Measurements from ENCODE around the gene MYH16.
"Not testable (repeated sequence)": the region's sequence is repeated elsewhere in the genome, so short reads cannot be mapped to it uniquely, and the experiment has no call there.

Gene MYH16

DNA sequence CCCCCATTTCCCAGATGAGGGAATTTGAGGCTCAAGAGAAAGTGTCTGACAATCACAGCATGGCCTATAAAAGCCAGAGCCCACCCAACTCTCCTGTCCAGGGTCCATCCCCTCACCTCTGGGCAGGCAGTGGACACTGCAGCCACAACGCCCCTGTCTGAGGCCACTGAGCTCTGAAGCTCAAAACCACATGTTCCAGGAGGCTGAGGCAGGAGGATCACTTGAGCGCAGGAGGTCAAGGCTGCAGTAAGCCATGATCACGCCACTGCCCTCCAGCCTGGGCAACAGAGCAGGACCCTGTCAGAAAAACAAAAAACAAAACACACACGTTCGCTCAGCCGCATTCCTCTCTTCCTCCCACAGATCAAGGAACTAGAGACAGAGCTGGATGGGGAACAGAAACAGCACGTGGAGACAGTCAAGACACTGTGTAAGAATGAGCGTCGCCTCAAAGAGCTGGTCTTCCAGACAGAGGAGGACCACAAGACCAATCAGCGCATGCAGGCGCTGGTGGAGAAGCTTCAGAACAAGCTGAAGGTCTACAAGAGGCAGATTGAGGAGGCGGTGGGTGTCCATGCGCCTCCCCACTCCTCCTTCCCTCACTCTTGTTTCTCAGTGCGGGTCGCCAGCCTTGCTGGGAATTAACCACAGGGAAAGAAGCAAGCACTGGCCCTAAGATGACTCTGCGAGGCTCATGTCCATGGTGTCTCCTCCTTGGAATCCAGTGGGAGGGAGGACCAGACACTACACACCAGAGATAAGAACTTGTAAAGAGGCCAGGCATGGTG is 33.0 kb downstream of the MYH16 start:
- peak; percentile 42 for DNase-seq (ENCODE audit: low spot score)

DNA sequence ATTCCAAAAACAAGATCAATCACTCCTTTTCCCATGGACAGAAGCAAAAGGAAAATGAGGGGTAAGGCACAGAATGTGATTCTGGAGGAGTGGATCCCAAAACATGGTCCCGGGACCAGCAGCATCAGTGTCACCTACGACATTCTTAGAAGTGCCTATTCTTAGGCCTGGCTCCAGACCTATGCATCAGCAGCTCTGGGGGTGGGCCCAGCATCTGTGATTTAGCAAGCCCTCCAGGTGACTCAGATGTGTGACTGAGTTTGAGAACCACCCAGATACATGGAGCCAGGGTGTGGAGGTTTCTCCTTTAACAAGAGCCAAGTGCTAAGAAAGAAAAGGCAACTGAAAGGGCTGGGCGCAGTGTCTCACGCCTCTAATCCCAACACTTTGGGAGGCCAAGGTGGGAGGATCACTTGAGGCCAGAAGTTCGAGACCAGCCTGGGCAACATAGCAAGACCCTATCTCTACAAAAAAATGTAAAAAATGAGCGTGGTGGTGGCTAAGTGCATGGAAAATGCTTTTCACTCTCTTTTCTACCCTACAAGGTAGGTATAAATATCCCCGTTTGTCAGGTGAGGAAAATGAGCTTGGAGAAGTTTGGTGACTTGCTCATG is 35.9 kb downstream of the MYH16 start:
- no peak for DNase-seq (ENCODE audit: low spot score)

DNA sequence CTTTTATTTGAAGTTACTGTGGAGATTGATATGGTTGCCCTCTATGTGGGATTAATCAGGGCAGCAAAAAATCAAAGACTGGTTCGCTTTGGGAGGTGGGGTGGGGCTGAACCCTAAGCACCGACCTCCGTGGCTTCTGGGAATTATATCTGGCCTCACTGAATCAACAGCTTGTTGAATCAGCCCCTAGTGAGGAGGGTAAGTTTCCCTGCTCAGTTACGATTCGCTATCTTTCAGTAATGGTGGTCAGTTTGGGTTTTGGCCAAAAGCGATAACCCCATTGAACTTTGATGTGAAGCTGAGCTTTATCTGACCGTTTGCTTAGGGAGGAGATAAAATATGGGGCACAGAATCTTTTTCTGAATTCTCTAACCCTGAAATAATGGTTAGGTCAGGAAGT is 36.5 kb downstream of the MYH16 start:
- no peak for DNase-seq (ENCODE audit: low spot score)

DNA sequence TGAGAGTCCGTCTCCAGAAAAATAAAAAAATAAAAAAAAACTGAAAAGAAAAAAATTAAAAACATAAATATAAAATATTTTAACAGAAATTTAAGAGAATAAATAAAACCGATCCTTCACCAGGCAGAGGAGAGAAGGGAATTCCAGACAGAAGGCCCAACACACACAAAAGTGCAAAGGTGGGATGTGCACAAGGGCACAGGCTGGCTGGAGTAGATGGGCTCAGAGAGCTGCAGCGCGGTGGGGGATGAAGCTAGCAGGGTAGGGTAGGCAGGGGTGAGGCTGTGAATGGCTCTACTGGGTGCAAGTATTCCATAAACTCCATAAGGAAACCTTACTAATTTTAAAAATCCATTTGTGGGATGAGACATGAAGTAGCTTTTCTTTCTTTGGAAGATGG is 37.4 kb downstream of the MYH16 start:
- DNase-seq (ENCODE audit: low spot score): no peak

DNA sequence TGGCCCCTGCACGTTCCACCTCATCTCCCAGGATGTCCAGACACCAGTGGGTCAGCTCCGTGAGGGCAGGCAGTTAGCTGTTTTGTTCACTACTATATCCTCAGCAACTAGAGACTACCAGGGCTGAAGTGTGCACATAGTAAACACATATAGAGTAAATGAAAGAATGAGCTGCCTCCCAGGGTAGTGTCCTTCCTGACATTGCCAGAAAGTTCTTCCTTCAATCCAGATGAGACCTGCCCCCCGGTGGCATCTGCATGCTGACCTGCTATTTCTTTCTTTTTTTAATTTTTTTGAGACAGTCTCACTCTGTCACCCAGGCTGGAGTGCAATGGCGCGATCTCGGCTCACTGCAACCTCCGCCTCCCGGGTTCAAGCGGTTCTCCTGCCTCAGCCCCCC is 39.1 kb downstream of the MYH16 start:
- no peak for DNase-seq (ENCODE audit: low spot score)

GRCh38 chr7:99312316-99313203 is 39.9 kb downstream of the MYH16 start:
- peak; percentile 73 for DNase-seq (ENCODE audit: low spot score)

- no peak for DNase-seq (ENCODE audit: low spot score)
These were observed 40.5 kb downstream of the MYH16 start for GRCh38 chr7:99313204-99313573.

- DNase-seq (ENCODE audit: low spot score): no peak
These were observed 41.9 kb downstream of the MYH16 start for GRCh38 chr7:99314504-99314903.

DNA sequence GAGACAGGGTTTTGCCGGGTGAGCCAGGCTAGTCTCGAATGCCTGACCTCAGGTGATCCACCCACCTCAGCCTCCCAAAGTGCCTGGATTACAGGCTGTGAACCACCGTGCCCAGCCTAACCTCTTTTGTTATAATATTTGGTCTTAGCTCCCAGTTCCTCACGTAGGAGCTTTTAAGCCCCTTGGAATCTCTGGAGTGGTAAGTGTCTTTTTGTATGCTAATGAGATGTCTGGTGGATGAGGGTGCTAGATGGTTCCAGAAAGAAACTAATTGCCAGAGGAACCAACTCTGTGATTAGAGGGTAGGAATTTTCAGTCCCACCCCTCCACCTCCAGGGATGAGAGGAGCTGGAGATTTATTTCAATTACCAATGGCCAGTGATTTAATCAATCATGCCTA is 47.7 kb downstream of the MYH16 start:
- no peak for DNase-seq (ENCODE audit: low spot score)

GRCh38 chr7:99322659-99323058 is 50.0 kb downstream of the MYH16 start:
- DNase-seq (ENCODE audit: low spot score): not testable (repeated sequence)

- no peak for DNase-seq (ENCODE audit: low spot score)
These were observed 51.9 kb downstream of the MYH16 start for GRCh38 chr7:99324559-99324958.

GRCh38 chr7:99325001-99325493 is 52.4 kb downstream of the MYH16 start:
- DNase-seq (ENCODE audit: low spot score): no peak

DNA sequence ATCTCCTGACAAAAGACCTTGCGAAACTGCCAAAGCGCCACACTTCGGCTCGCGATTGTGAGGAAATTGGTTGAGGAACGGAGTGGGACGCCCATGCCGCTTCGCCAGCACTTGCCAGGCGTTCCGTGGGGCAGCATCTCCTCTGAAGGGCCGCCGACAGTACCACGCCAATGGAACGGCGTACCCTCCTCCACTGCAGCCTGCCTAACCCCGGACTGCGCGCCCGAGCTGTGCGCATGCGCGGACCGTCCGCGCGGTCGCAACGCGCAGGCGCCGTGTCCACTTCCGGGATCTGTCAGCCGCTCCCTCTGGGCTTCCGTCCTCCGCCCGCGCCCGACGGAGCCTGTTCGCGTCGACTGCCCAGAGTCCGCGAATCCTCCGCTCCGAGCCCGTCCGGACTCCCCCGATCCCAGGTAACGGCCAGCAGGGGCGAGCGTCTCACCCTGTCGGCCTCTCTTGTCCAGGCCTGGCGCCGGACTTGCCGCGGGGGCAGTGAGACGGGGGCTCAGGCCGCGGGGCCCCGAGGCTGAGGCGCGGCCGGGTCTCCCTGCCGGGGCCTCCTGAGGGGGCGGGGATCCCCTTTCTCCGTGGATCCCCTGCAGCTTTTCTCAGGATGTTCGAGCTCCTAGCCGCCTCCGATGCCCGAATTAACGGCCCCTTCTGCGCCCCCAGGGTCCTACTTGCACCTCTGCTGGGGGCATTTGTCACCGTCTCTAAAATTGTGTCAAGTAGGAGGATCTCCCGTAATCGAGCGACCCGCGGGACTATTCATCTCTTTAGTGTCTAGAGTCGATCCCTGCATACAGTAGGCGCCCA is 53.2 kb downstream of the MYH16 start, which contains the start of gene ARPC1A:
ARPC1A (plus strand) TSS at position 307 of the 816 bp plus-strand sequence. CDS start 7,456 bp downstream, outside the sequence.
- DNase-seq (ENCODE audit: low spot score): peak; percentile 78

DNA sequence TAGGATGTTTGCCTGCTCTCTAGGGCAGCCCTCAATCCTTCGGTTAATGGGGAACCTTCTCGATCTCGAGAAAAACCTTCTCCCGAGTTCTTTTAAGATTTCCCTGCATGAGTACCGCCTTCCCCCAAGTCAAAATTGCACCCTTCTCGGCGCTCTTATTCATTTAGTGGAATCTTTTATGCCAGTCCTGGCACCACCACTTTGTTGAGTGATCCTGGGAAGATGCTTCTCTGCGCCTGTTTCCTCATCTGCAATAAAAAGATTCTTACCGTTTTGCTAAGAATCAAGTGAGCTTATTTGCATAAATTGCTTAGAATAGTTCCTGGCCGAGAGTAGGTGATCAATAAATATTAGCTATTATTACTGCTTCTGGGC is 53.8 kb downstream of the MYH16 start:
- DNase-seq (ENCODE audit: low spot score): no peak

DNA sequence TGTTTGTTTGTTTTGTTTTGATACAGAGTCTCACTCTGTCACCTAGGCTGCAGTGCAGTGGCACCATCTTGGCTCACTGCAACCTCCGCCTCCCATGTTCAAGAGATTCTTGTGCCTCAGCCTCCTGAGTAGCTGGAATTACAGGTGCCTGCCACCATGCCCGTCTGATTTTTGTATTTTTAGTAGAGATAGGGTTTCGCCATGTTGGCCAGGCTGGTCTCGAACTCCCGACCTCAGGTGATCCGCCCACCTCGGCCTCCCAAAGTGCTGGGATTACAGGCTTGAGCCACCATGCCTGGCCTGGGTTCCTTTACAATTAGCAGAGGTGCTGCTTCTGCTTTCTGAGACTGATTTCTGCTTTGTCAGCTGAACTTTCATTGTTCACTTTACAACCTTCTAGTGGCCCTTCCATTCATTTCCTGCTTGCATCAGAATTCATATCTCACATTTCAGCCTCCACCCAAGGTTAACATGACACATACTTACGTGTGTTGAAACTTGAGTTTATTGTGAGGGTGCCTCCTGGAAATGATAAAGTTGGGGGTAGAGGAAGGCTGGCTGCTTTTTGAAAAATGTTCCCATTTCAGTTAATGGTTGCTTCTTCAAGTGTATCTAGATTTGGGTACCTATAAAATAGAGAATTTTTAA is 57.8 kb downstream of the MYH16 start:
- DNase-seq (ENCODE audit: low spot score): not testable (repeated sequence)

- no peak for DNase-seq (ENCODE audit: low spot score)
These were observed 58.4 kb downstream of the MYH16 start for GRCh38 chr7:99331002-99331401.

- DNase-seq (ENCODE audit: low spot score): no peak
These were observed 67.0 kb downstream of the MYH16 start for GRCh38 chr7:99339595-99339994.

DNA sequence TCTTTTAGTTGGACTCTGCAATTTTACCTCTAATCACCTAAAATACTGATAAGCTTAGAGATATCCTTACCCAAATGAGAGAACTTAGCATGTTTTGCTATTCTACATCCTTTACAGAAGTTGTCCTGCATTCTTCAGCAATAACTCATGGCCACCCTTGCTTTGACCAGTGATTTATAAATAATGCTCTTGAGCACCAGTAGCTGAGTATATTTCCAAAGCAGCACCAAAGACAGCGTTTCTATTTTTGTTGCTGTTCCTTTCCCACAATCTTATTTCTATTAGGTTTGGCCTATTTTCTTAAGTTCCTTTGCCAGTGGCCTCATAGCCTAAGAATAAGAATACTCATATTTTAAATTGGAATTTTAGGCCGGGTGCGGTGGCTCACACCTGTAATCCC is 68.0 kb downstream of the MYH16 start:
- DNase-seq (ENCODE audit: low spot score): no peak

GRCh38 chr7:99344061-99344647 is 71.5 kb downstream of the MYH16 start:
- DNase-seq (ENCODE audit: low spot score): no peak

- DNase-seq (ENCODE audit: low spot score): not testable (repeated sequence)
These were observed 78.0 kb downstream of the MYH16 start for GRCh38 chr7:99350641-99351040.

DNA sequence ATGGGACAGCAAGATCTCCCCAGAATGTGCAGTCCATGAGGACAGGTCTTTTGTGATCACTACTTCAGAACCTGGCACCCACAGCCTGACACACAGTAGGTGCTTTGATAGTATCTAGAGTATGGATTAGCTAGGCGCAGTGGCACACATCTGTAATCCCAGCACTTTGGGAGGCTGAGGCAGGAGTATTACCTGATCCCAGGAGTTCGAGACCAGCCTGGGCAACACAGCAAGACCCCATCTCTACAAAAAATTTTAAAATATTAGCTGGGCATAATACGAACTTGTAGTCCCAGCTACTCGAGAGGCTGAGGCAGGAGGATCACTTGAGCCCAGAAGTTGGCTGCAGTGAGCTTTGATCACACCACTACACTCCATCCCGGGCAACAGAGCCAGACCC is 79.6 kb downstream of the MYH16 start:
- DNase-seq (ENCODE audit: low spot score): no peak
